ENCODE data around the gene PEX26.

DNA sequence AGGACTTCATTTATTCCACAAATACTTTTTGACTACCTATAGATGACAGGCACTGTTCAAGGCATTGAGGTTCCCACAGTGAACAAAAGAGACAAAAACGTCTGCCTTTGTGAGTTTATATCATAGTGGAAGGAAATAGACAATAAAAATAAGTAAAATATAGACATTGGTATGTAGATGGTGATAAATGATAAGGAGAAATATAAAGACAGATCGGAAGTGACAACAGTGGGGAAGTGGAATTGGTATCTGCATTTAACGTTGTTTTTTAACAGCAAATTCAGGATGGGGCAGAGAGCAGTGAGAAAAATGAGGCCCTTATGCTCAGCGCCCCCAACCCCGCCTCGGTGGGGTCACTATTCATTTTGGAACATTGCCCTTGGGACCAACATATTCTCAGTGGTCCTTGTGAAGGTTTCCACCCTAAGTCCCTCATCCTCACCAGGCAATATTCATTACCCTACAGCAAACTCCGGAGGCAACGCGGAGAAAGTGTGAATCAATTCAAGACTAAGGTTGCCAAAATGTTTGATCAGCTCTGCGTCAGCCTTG lies 627 bp upstream of the PEX26 start:
- TF ChIP-seq CTCF (conservative IDR thresholded peaks at IDR 0.05; ENCODE audit: low read length), result no peak
- no peak for TF ChIP-seq EZH2phosphoT487 (IDR thresholded peaks at IDR 0.05; ENCODE audit: borderline replicate concordance, low read depth, low read length)
